Esophagus muscularis mucosa (tissue), 4 donors: ENCODE data around the gene NPTXR. TPM values are rescaled to one million over a fixed set of nuclear protein-coding genes. Genes with fewer than 3 reads are reported as not detected.

Experiments used
- DNase-seq: peaks from one replicate; pipeline ENCODE4 v3.0.0-alpha.2; 2017; ENCODE audit errors: extremely low spot score
- H3K27ac ChIP-seq, 4 donors: fragments of 200-600 bp; sonication (generic); replicated peaks in 1 of 4; 1 replicate in 3 of 4; 2 replicates in 1 of 4; pipeline ENCODE4 v1.5.1; 2016 to 2019; ENCODE audit warnings: mild to moderate bottlenecking in 1 of 4
- H3K27me3 ChIP-seq, 4 donors: fragments of 200-600 bp; sonication (generic); one replicate each; pipeline versions ENCODE4 v1.5.1 to v1.6.0; 2016 to 2019
- H3K36me3 ChIP-seq, 4 donors: fragments of 200-600 bp; sonication (generic); one replicate each; pipeline ENCODE4 v1.5.1; 2016 to 2019
- H3K4me1 ChIP-seq, 4 donors: fragments of 200-600 bp; sonication (generic); one replicate each; pipeline ENCODE4 v1.5.1; 2016 to 2019
- H3K4me3 ChIP-seq, 4 donors: fragments of 200-600 bp; sonication (generic); 1 replicate in 2 of 4; 2 replicates in 2 of 4; pipeline ENCODE4 v1.5.1; 2016 to 2019; ENCODE audit warnings: mild to moderate bottlenecking in 4 of 4, moderate library complexity in 1 of 4
- H3K9me3 ChIP-seq, 4 donors: fragments of 200-600 bp; sonication (generic); 1 replicate in 3 of 4; 2 replicates in 1 of 4; pipeline ENCODE4 v1.5.1; 2016 to 2019
- EP300 ChIP-seq: sonication (generic); formaldehyde crosslinking; IDR thresholded peaks from one replicate; pipeline ENCODE4 v1.6.1; 2017; ENCODE audit warnings: antibody characterized with exemption
- POLR2A ChIP-seq: fragments of 450-650 bp; IDR thresholded peaks from one replicate; pipeline ENCODE4 v1.6.1; 2017; ENCODE audit warnings: antibody characterized with exemption, moderate library complexity, mild to moderate bottlenecking, low read depth
- POLR2AphosphoS5 ChIP-seq, 2 donors: sonication (generic); formaldehyde crosslinking; IDR thresholded peaks; one replicate each; pipeline ENCODE4 v1.6.1; 2017; ENCODE audit warnings: antibody characterized with exemption in 2 of 2
- WGBS: methylation state at CpG from one replicate; pipeline ENCODE4 v1.1.5; 2018; 5-methylcytosine and 5-hydroxymethylcytosine counted together
- intact Hi-C: fragments of 100-400 bp; cut with DNase I; formaldehyde crosslinking; loops from one replicate; pipeline ENCODE4 v1.15.1; 2023
- total RNA-seq, 4 donors: library from RNA; depleted of rRNA; stranded (reverse); fragments of >200 nt; gene quantifications; one replicate each; pipeline versions ENCODE4 v1.1.0 to v1.2.1, GENCODE V29; 2016
- TF ChIP-seq, protein P1 (sequence below), 3 experiments: fragments of 200-600 bp in 2 of 3; fragments of 450-650 bp in 1 of 3; sonication (generic) in 2 of 3; IDR thresholded peaks; one replicate each; pipeline ENCODE4 v1.5.1; 2017 to 2019; ENCODE audit warnings: antibody characterized with exemption in 3 of 3, mild to moderate bottlenecking in 2 of 3, moderate library complexity in 1 of 3

Gene NPTXR
- total RNA-seq, 4 donors from 2014 or later = 8.2 to 15.0 (median 8.8) TPM

DNA sequence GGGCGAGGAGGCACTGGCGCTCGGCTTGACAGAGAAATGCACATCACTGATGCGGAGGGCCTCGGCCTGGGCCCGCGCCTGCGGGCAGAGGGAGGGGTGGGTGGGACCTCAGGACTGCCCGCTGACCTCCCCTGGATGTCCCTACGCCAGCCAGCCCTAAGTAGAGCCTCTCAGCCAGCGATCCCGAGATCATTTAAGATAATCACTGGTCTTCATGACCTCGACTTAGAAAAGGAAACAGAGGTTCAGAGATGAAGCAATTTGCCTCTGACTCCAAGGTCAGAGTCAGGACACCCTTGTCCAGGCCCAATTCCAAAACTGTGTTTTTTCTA is 23.3 kb upstream of the NPTXR start:
- Histone ChIP-seq H3K4me1 (peaks cover 80 to 95% (median 93%) of the 10 kb centered on the region in 4 donors), H3K9me3 (no peaks in the 10 kb centered on the region), H3K4me3 (no peak overlapping the region), H3K36me3 (peaks cover 17 to 55% (median 43%) of the 10 kb centered on the region in 4 donors), H3K27me3 (no peaks in the 10 kb centered on the region), H3K27ac (no peak overlapping the region)
- TF ChIP-seq POLR2A (no peak), EP300 (no peak), POLR2AphosphoS5 (IDR thresholded peaks at IDR 0.05) (no peak)
- TF ChIP-seq, protein P1, sequence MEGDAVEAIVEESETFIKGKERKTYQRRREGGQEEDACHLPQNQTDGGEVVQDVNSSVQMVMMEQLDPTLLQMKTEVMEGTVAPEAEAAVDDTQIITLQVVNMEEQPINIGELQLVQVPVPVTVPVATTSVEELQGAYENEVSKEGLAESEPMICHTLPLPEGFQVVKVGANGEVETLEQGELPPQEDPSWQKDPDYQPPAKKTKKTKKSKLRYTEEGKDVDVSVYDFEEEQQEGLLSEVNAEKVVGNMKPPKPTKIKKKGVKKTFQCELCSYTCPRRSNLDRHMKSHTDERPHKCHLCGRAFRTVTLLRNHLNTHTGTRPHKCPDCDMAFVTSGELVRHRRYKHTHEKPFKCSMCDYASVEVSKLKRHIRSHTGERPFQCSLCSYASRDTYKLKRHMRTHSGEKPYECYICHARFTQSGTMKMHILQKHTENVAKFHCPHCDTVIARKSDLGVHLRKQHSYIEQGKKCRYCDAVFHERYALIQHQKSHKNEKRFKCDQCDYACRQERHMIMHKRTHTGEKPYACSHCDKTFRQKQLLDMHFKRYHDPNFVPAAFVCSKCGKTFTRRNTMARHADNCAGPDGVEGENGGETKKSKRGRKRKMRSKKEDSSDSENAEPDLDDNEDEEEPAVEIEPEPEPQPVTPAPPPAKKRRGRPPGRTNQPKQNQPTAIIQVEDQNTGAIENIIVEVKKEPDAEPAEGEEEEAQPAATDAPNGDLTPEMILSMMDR (IDR thresholded peaks at IDR 0.05) = no peak
- intact Hi-C loops = loop anchor here (2.0 to 5.0 kb wide), 3 partner anchors 115 to 275 kb away; partner anchors contain the start of gene APOBEC3B
- 75% methylated on average over 5 of the region's 13 CpGs for WGBS
- DNase-seq = no peak

- no peak for DNase-seq
- H3K27me3 ChIP-seq = no peaks in the 10 kb centered on the region
- intact Hi-C loops = loop anchor here (2.0 to 5.0 kb wide), 3 partner anchors 116 to 276 kb away; partner anchors contain the start of gene APOBEC3B
- H3K36me3 ChIP-seq = peaks cover 17 to 55% (median 43%) of the 10 kb centered on the region in 4 donors
- no peak overlapping the region for H3K4me3 ChIP-seq
- peaks cover 85 to 100% (median 98%) of the 10 kb centered on the region in 4 donors for H3K4me1 ChIP-seq
- H3K9me3 ChIP-seq = no peaks in the 10 kb centered on the region
- WGBS = 75% methylated on average over 54 of the region's 75 CpGs
- peak overlapping the region; percentile 69 to 77 (median 74) for H3K27ac ChIP-seq
- no peak for TF ChIP-seq POLR2AphosphoS5 (IDR thresholded peaks at IDR 0.05)
- TF ChIP-seq EP300 = no peak
- TF ChIP-seq, protein P1 (IDR thresholded peaks at IDR 0.05) = no peak
- no peak for TF ChIP-seq POLR2A
Measured at GRCh38 chr22:38866399-38867123, 22.7 kb upstream of the NPTXR start.

GRCh38 chr22:38866024-38866398 is 22.2 kb upstream of the NPTXR start:
- H3K27me3 ChIP-seq = no peaks in the 10 kb centered on the region
- peaks cover 87 to 100% (median 99%) of the 10 kb centered on the region in 4 donors for H3K4me1 ChIP-seq
- intact Hi-C loops = loop anchor here (2.0 to 5.0 kb wide), 3 partner anchors 116 to 276 kb away; partner anchors contain the start of gene APOBEC3B
- H3K27ac ChIP-seq = peak overlapping the region; percentile 69 to 77 (median 74)
- H3K9me3 ChIP-seq = no peaks in the 10 kb centered on the region
- peaks cover 17 to 55% (median 43%) of the 10 kb centered on the region in 4 donors for H3K36me3 ChIP-seq
- H3K4me3 ChIP-seq = no peak overlapping the region
- no peak for DNase-seq
- no peak for TF ChIP-seq EP300
- no peak for TF ChIP-seq POLR2A
- TF ChIP-seq, protein P1 (IDR thresholded peaks at IDR 0.05) = no peak
- TF ChIP-seq POLR2AphosphoS5 (IDR thresholded peaks at IDR 0.05) = no peak
- WGBS = 60% methylated on average over 1 of the region's 15 CpGs

- Histone ChIP-seq H3K36me3 (peaks cover 17 to 55% (median 43%) of the 10 kb centered on the region in 4 donors), H3K27ac (peak overlapping the region; percentile 69 to 77 (median 74)), H3K4me3 (no peak overlapping the region), H3K9me3 (no peaks in the 10 kb centered on the region), H3K27me3 (no peaks in the 10 kb centered on the region), H3K4me1 (peaks cover 81 to 99% (median 94%) of the 10 kb centered on the region in 4 donors)
- DNase-seq = no peak
- intact Hi-C loops = loop anchor here (2.0 to 5.0 kb wide), 3 partner anchors 117 to 277 kb away; partner anchors contain the start of gene APOBEC3B
- no peak for TF ChIP-seq POLR2AphosphoS5 (IDR thresholded peaks at IDR 0.05)
- TF ChIP-seq POLR2A = no peak
- TF ChIP-seq EP300 = no peak
- TF ChIP-seq, protein P1 (IDR thresholded peaks at IDR 0.05) = no peak
- 73% methylated on average over 7 of the region's 20 CpGs for WGBS
Measured at GRCh38 chr22:38865201-38866023, 21.6 kb upstream of the NPTXR start.
